Activated CD4-positive, alpha-beta T cell treated with anti-CD3 and anti-CD28 coated beads, Interleukin-2, amount 50 U/mL, for 1 hour (primary cell): Measurements from ENCODE around the gene PPP1R1C.
"Not testable (repeated sequence)": the region's sequence is repeated elsewhere in the genome, so short reads cannot be mapped to it uniquely, and the experiment has no call there.

Source experiments
- DNase-seq: peaks from one replicate; pipeline ENCODE4 v3.0.0-alpha.2; 2020

The PPP1R1C gene

DNA sequence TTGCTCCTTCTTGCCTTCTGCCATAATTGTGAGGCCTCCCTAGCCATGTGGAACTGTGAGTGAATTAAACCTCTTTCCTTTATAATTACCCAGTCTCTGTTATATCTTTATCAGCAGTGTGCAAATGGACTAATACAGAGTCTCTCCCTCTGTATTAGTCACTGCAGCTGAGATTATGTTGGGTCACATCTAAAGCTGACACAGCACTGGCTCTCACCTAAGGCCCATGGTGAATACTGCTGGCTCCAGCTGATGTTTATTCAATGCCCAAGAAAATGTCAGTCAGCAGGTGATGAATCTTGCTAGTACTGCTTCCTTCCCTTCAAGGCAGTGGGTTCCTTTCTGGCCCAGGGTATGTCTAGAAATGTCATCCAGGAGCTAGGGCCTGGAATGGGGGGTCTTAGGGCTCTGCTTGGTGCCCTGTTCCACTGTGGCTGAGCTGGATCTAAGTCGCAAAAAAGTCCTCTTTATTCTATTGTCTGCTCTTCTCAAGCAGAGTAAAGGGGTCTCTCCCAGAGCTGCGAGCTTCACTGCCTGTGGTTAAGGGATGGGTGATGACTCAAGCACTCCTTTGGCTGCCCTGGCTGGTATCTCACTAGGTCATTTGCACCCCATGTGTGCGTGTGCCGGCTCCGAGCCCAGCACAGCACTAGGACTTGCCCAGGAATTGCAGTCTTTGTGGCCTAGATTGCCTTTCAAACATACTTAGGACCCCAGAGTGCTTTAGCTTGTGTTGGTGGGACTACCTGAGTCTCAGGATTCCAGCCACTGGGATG lies 29.9 kb downstream of the PPP1R1C start:
- DNase-seq: no peak

DNA sequence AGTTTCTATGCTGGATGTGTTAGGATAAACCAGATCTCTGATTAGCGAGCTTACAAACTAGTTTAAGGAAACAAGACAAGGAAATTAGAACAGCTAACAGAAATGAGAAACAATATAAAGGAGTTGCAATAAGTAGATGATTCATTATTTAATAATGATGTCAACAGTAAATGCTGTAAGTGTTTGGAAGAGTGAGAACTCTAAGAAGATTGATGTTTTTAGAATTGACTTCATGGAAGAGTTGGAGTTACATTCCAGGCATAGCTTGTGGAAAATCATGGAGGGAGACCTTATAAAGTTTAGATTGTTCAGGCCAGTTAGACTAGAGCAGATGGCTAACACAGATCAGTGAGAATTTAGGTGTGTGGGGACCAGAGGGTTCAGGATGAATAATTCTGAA lies 32.6 kb downstream of the PPP1R1C start:
- DNase-seq: no peak

DNA sequence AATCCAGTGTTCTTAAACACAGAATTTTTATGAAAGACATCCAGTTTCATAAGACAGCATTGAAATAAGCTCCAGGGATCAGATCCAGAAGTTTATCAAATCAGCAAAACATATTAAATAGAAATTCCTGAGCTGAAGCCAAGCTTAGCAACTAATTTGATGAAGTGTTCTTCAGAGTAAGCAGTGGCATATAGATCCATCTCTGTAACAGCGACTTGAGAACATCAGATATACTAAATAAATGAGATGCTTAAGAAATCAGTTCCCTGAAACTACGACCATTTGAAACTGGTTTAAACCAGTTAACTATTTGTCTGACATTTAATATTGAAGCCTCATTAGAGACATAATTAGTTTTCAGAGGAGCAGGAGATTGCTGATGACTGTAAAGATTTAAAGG lies 34.1 kb downstream of the PPP1R1C start:
- DNase-seq: no peak

DNA sequence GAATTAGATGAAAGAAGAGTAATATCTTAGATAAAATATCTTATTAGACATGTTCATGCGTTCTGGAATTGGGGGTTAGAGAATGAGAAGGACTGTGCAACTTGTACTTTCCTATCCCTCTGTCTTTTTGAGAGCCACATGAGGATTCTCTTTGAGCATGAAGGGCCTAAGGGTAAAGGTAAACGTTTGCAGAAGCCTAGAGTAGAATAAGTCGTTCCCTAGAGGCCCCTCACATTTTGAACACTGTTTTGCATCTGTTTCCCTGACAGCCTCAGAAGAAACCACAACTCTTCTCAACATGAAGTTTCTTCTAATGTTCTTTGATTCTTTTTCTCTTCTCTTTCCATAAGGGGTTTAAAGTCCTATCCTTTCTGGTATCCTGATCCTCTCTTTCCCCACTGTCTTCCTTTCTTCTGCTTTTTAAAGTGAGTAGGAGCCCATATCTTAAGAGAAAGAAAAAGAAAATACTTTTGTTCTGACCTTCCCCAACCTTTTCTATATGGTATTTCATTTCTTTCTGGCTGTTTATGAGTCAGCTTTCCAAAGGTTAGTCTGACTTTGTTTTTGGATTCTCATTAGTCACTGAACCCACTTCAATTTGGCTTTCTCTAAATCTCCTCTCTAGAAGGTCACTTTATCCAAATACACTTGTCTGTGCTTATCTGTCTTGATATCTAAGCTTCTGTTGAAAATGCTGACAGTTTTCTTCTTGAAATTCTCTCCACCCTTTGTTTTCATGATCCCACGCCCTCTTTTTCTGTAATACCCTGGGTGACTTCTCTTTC lies 34.8 kb downstream of the PPP1R1C start:
- no peak for DNase-seq

DNA sequence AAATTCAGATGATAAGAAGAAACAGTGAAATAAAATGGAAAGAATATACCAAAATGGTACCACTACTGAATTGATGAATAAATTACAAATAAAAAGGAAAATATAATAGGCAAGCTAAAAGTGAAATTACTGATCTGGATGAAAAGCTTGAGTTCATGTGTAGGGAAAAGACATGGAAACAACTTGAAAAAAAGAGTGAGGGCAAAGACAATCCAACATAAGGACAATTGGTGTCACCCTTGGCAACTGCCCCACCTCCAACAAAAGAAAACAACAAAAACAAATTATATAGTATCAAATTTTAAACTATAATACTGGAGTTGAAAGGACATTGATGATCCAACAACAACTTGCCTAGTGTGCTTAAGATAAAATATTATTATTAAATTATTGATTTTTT lies 37.6 kb downstream of the PPP1R1C start:
- no peak for DNase-seq

DNA sequence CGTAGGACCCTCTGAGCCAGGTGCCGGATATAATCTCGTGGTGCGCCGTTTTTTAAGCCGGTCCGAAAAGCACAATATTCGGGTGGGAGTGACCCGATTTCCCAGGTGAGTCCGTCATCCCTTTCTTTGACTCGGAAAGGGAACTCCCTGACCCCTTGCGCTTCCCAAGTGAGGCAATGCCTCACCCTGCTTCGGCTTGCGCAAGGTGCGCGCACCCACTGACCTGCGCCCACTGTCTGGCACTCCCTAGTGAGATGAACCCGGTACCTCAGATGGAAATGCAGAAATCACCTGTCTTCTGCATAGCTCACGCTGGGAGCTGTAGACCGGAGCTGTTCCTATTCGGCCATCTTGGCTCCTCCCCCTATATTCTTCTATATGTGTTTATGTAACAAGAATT lies 45.2 kb downstream of the PPP1R1C start:
- DNase-seq: not testable (repeated sequence)

DNA sequence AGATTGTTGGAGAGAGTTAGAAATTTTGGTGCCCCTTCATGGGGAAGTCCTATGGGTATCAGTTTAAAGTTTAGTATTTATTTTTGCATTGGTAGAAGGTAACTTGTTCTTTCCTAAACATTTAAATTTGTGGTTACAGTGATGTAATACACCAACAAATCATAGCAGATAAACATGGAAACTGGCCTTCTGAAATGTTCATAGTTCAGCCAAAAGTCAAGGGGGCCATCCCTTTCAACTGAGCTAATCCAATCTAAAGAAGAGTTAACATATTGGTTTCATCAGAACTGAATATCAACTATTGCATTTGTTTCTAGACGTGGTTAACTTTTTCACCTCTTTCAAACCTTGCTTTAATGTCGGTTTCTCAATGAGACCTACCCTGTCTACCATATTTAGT lies 46.3 kb downstream of the PPP1R1C start:
- no peak for DNase-seq

DNA sequence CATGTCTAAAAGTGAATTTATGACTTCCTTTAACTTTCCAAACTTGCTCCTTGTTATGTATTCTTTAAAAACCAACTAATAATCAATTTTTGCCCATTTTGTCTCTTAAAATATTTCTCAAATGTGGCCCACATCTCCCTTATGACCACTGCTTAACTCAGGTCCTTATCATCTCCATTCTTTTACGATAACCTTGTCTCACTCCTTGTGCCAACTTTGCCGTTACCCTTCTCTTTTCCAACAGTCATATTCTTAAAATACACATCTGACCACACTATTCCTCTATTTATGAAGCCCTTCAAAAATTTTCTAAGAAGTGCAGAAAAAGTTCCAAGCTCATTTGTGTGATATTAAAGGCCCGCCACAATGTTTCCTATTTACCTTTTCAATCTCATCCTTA lies 47.8 kb downstream of the PPP1R1C start:
- DNase-seq: no peak

DNA sequence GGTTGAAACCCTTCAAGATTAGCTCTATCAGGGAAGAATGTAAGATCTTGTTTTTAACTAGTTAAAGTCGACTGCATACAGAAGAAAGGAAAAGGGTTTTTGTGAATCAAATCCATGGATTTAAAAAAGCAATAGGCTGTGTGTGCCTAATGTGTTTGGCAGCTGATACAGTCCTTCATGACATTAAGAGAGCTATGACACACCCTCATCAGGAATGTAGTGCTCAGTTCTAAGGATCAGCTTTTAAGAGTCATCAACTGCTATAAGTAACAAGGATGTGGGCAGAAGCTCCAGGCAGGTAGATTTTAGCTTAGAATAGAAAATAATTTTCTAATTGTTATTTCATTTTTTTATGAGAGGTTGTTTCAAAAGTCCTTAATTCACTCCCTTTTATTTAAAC lies 52.9 kb downstream of the PPP1R1C start:
- no peak for DNase-seq

DNA sequence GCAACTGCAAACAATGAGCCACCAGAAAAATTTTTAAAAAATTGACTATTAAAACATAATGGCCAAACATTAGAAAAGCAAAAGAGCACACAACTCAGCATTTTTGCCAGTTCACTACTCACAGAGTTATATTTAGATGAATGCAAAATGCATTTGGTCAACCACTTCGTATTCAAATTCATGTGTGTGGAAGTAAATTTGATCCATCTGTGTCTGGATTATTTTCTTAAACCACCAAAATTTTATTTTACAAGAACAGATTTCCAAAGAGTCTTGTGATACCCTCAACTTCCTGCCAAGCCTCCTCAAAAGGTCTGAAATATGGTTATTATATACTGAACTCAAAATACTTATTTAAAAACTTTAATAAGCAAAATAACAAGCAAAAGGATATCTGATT lies 57.4 kb downstream of the PPP1R1C start:
- DNase-seq: no peak

DNA sequence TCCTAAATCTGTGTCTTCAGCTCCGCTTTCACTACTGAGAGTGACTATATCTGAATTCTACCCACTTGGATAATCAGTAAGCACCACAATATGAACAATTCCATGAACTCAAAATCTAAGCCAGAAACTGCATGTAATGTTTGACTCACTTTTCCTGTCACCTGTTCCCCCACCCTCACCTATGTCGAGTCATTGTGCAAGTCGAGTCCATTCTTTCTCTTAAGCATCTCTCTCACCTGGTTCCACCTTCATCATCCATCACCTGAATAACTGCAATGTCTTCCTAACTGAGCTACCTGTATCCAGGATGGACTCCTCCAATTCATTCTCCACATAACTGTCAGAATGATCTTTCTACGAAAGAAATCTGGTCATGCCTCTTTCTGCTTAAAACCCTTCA lies 58.2 kb downstream of the PPP1R1C start:
- DNase-seq: no peak

DNA sequence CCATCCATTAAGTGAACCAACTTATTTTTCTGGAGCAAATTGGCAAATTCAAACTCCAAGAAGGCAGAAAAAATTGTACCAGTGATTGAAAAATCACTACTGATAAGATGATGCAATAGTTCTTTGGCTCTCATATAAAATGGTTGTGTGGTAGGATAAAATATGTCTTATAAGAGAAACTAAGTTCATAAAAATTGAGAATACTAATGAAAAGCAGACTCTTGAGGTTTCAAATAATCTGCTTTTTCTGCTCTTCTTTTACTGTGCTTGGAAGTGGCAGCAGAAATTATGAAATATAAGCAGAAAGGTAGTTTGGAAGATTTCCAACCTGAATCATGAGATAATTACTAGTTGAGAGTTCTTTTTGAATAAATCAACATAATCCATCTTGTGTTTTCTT lies 61.9 kb downstream of the PPP1R1C start:
- no peak for DNase-seq

DNA sequence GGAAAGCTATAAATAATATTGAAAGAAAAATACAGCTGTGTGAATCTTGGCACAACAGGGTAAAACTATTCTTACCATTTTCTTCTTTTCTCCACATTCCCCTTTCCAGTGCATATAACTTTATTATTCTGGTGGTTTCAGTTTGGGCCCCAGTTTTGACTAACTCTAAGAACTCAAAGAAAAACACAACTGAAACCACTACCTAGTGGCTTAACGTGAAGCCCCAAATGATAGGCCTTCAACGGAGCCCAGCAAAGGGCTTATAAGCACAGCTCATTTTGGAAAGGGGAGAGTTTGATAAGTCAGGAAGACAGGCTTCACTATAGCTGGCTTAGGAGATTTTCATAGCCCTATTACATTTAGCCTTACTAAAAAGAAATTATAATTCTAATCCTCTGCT lies 62.4 kb downstream of the PPP1R1C start:
- no peak for DNase-seq

DNA sequence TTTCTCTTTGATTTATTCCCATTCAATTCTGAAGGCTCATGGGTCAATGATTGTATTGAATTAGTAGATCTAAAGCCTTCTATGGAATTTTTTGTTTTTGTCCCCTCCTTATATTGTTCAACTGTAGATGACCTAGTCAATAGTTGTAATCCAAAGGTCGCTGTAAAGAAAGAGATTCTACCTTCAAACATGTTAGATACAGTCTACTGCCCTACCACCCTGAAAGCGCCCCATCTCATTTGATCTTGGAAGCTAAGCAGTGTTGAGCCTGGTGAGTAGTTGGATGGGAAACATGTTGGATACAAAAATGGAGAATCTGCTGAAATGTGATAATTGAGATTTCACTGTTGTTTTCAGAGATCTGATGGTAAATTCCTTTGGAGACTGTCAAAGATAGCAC lies 63.0 kb downstream of the PPP1R1C start:
- no peak for DNase-seq

DNA sequence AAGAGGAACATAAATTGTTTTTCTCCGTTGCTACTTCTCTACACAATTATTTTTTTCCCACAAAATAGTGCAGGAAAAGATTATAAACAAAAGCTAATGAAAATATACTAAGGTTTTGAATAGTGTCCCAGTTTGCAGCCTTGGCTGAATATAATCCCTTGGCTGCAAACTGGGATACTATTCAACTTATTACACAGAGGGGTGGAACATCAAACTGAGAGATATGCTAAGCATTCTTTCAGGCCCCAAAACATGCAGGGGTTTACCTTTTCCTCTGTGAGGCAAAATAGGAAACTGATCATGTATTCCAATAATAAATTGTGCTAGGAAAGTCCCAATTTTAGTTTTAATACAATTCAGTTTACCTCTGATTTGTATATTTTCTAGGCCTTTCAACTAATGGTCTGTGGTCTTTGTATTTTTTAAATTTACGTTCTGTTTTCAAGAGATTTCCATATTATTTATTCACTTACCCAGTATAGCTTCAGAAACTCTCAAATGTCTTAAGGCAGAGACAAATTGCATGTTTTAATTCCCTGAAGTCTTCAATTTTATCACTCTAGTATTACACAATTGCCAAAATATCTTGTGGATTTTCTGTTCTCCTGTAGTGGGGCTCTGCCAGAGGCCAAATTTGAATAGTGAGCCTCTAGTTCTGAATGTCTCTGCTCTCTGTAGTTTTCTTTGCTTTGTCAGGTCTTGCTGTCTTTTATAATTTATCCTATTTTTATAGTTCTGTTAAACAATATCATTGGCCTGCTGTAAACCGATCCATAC lies 63.9 kb downstream of the PPP1R1C start:
- DNase-seq: no peak

DNA sequence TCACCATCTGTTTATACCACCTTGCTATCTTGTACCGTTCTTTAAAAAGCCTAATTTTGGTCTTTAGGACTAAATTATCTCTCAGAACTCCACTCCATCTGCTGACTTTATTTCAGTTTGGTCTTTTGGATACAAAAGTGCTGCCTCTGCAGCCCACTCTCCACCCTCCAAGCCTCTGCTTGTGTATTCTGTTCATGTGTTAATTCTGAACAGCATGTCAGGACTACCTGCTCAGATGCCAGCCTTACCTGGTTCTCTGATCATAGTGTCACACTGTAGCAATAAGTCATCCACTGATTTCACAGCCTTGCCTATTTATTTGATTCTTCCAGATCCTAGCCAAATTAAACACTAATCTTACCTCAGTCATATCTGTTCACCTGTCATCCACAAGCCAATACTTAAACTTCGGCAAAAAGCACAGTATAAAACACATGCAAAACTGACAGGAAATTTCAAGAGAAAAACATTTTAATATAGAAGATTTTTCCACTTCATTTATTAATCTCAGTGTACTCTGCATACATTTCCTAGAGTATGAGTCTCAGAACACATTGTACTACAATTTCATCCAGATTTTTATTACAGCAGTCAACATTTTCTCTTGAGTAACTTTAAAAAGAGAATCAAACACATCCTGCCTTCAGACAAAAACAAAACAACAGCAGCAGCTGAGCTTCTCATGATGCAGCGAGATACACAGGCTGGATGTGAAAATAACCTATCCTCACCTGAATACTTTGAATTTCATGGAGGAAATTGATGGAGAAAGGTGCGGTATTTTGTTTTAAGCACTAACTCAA lies 64.9 kb downstream of the PPP1R1C start:
- no peak for DNase-seq

DNA sequence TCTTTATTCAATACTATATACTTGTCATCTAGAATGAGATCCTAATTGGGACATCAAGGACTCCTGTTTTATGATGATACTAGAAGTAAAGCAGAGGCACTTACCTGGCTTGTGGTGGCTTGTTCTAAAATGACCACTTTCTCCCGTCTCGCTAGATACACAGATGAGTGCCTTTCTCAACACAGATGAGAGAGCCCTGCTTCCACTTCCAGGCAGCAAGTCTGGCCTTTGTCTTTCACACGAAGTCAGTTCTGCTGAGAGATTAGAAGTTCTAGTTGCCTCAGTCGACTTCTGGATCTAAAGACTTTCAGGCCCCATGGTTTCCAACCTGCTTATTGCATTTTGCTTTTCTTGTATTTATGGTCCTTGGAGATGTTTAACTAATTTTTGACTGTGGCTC lies 70.3 kb downstream of the PPP1R1C start:
- no peak for DNase-seq

DNA sequence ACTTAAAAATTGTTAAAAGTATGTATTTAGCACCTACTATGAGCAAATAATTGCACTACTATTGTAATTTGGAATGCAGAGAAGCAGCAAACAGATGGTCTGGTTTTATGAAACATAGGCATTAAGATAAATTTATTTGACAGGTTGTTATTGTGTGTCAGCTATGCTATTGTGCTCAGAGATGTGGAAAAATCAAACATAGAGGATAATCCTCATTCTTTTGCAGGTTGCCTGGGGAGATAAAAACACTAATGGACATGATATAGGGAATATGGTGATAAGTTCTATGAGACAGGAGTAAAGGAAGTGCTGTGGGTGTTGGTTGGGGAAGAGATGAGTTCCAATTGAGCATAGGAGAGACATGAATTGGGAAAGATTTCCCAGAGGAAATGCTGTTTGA lies 71.3 kb downstream of the PPP1R1C start:
- DNase-seq: no peak

DNA sequence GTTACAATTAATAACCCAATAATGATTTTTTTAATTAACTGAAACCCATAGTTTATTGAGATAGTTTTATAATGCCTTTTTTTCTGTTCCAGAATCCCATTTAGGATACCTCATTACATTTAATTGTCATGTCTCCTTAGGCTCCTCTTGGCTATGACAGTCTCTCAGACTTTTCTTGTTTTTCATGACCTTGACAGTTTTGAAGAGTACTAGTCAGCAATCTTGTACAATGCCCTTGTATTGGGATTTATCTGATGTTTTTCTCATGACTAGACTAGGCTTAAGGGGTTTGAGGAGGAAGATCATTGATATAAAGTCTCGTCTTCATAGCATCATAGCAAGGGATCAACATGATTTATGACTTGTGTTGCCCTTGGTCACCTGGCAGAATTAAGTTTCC lies 72.4 kb downstream of the PPP1R1C start:
- no peak for DNase-seq

DNA sequence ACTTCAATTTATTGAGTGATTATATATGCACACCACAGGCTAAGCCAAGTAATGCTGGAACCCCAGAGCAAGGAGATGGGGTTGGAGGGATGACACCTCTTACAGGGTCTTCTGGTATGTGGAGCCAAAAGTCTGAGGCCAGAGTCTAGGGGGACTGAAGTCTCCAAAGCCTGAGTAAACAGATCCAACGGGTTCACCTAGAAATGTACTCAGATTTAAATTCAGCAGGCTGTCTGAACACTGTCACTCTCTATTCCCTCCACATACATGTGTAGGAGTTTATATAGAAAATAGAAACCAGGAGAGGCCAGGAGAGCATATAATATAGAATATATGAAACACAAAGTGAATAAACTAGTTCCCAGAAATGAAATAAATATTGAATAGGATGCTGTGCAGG lies 76.1 kb downstream of the PPP1R1C start:
- no peak for DNase-seq

DNA sequence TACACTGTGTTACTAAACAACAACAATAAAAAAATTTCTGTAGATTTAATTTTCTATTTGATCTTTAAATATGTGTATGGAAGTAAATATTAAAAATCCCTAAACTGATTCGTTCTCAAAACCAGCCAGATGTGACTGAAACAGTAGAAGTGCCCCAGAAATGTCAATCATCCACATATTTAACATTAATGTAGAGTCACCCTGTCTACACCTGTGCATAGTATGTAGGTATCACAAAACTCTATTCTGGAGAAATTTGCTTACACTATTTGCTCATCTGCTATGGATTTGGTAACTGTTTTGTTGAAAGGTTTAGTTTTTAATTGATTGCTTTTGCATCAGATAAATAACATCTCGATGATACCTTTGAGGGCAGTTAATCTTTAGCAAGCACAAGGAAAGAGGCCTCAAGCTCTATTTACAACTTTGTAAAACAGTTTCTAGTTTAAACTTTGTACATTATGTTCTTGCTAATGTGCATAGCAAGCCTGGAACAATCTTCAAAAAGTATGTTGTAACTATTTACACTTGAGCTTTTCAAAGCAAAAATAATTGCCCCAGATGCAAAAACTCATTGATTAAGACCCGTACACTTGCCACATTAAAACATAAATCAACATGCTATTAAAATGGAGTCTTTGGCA lies 76.8 kb downstream of the PPP1R1C start:
- no peak for DNase-seq

DNA sequence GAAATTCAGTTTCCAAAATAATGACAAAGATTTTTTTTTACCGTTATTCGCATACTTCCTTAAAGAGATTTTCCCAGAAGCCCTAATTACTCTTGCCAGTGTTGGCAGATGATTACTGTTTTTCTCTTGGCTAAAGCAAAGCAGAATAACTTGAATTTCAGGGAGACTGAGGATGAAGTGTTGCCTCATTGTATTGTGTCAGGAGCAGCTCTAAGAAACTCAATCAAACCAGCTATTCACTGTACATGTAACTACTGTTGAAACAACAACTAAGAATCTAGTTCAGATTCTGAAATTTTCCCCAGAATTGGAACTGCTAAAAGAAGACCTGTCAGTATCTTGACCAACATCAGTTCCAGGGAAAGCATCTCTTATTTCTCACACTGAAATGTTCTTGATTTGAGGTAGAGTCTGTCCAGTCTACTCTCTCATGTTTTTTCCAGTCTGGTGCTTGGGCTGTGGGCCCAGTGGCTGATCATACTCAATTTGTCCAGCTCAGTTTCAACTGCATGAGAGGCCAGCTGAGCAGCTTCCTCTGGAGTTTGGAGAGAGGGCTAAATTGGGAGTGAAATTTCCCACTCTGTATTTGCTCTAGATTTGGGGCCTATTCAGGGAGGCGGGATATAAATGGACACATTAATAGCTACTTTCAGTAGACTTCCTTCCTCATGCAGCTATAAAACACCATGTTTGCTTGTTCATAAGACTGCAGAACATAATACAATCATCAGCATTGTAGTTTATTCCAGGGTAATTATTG lies 78.5 kb downstream of the PPP1R1C start:
- no peak for DNase-seq
